ENCODE data around the gene GRM7. TPM values are rescaled to one million over a fixed set of nuclear protein-coding genes. Genes with fewer than 3 reads are reported as not detected.

Gene GRM7
- total RNA-seq, 4 donors from 2014 or later: 0.29 to 15.8 (median 0.67) TPM

DNA sequence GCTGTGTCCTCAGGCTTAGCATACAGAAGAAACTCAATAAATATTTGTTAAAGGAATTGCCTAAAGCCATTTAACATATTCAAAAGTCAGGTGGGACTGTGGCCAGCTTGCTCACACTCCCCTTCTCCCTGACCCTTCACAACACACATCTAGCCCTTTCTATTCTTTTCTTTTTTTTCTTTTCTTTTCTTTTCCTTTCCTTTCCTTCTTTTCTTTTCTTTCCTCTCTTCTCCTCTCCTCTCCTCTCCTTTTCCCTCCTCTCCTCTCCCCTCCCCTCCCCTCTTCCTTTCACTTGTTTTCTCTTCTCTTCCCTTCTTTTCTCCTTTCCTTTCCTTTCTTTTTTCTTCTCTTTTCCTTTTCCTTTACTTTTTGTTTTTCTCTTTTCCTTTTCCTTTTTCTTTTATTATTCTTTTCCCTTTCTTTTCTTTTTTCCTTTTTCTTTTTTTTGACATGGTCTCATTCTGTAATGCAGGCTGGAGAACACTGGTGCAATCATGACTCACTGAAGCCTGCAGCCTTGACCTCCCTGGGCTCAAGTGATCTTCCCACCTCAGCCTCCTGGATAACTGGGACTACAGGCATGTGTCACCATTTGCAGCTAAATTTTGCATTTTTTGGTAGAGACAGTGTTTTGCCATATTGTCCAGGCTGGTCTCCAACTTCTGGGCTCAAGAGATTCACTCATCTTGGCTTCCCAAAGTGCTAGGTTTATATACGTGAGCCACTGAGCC lies 377.8 kb downstream of the GRM7 start:
- Histone ChIP-seq H3K27ac (no peak overlapping the region), H3K4me1 (no peaks in the 10 kb centered on the region), H3K9me3 (no peaks in the 10 kb centered on the region), H3K4me3 (no peak overlapping the region), H3K36me3 (no peaks in the 10 kb centered on the region), H3K27me3 (no peaks in the 10 kb centered on the region)
- no peak for TF ChIP-seq CTCF (IDR thresholded peaks at IDR 0.05)
- no peak for TF ChIP-seq POLR2A (IDR thresholded peaks at IDR 0.05)
- no peak for DNase-seq
- intact Hi-C loops (cut with DNase I; ENCODE audit: low total_unique reads): no loop called here

- Histone ChIP-seq H3K4me3 (no peak overlapping the region), H3K9me3 (no peaks in the 10 kb centered on the region), H3K4me1 (no peaks in the 10 kb centered on the region), H3K36me3 (no peaks in the 10 kb centered on the region), H3K27ac (no peak overlapping the region), H3K27me3 (no peaks in the 10 kb centered on the region)
- intact Hi-C loops (cut with DNase I; ENCODE audit: low total_unique reads): no loop called here
- TF ChIP-seq CTCF (IDR thresholded peaks at IDR 0.05): no peak
- TF ChIP-seq POLR2A (IDR thresholded peaks at IDR 0.05): no peak
- no peak for DNase-seq
Observed at GRCh38 chr3:7241584-7242302, 380.8 kb downstream of the GRM7 start.

GRCh38 chr3:7242303-7242635 lies 381.4 kb downstream of the GRM7 start:
- TF ChIP-seq POLR2A (IDR thresholded peaks at IDR 0.05): no peak
- TF ChIP-seq CTCF (IDR thresholded peaks at IDR 0.05): no peak
- H3K36me3 ChIP-seq: no peaks in the 10 kb centered on the region
- H3K27me3 ChIP-seq: no peaks in the 10 kb centered on the region
- DNase-seq: no peak
- H3K9me3 ChIP-seq: no peaks in the 10 kb centered on the region
- H3K27ac ChIP-seq: no peak overlapping the region
- no peak overlapping the region for H3K4me3 ChIP-seq
- intact Hi-C loops (cut with DNase I; ENCODE audit: low total_unique reads): no loop called here
- no peaks in the 10 kb centered on the region for H3K4me1 ChIP-seq

- H3K4me3 ChIP-seq: no peak overlapping the region
- intact Hi-C loops (cut with DNase I; ENCODE audit: low total_unique reads): no loop called here
Observed at GRCh38 chr3:7249493-7250076, 388.7 kb downstream of the GRM7 start.

More at GRCh38 chr3:7249493-7250076, 388.7 kb downstream of the GRM7 start:
- no peaks in the 10 kb centered on the region for H3K27me3 ChIP-seq
- no peak for DNase-seq
- H3K4me1 ChIP-seq: no peaks in the 10 kb centered on the region
- H3K36me3 ChIP-seq: no peaks in the 10 kb centered on the region
- no peak for TF ChIP-seq POLR2A (IDR thresholded peaks at IDR 0.05)
- no peak for TF ChIP-seq CTCF (IDR thresholded peaks at IDR 0.05)
- H3K27ac ChIP-seq: no peak overlapping the region
- no peaks in the 10 kb centered on the region for H3K9me3 ChIP-seq
